Smooth muscle cell (in vitro differentiated cells): ENCODE results near the gene TFRC. TPM values are rescaled to one million over a fixed set of nuclear protein-coding genes. Genes with fewer than 3 reads are reported as not detected.

Experiments used
- DNase-seq: peaks from one replicate; lab custom pipeline; 2025; ENCODE audit not compliant: unreplicated experiment; lab: John Stamatoyannopoulos, UW
- H2AFZ ChIP-seq: fragments of 200-600 bp; sonication (generic); 2 replicates; pipeline ENCODE4 v1.6.0; 2016; ENCODE audit warnings: antibody characterized with exemption, low read depth, mild to moderate bottlenecking
- H3F3A ChIP-seq: fragments of 200-600 bp; sonication (generic); 2 replicates; pipeline ENCODE4 v1.6.0; 2017; ENCODE audit warnings: antibody characterized with exemption, low read depth
- H3K27ac ChIP-seq: fragments of 200-600 bp; sonication (generic); 2 replicates; pipeline ENCODE4 v1.5.1; 2016; ENCODE audit warnings: low read depth, mild to moderate bottlenecking
- H3K27me3 ChIP-seq: fragments of 200-600 bp; sonication (generic); 2 replicates; pipeline ENCODE4 v1.6.1; 2016; ENCODE audit warnings: low read depth, mild to moderate bottlenecking
- H3K36me3 ChIP-seq: fragments of 200-600 bp; sonication (generic); 2 replicates; pipeline ENCODE4 v1.5.1; 2016; ENCODE audit warnings: low read depth
- H3K4me1 ChIP-seq: fragments of 200-600 bp; sonication (generic); 2 replicates; pipeline ENCODE4 v1.5.1; 2016; ENCODE audit warnings: low read depth
- H3K4me2 ChIP-seq: fragments of 200-600 bp; sonication (generic); 2 replicates; pipeline ENCODE4 v1.6.0; 2016; ENCODE audit warnings: mild to moderate bottlenecking
- H3K4me3 ChIP-seq: fragments of 200-600 bp; sonication (generic); 2 replicates; pipeline ENCODE4 v1.5.1; 2016; ENCODE audit warnings: mild to moderate bottlenecking
- H3K79me2 ChIP-seq: fragments of 200-600 bp; sonication (generic); 2 replicates; pipeline ENCODE4 v1.6.0; 2016; ENCODE audit warnings: low read depth, mild to moderate bottlenecking
- H3K9ac ChIP-seq: fragments of 200-600 bp; sonication (generic); 2 replicates; pipeline ENCODE4 v1.6.0; 2016; ENCODE audit warnings: low read depth
- H3K9me3 ChIP-seq: fragments of 200-600 bp; sonication (generic); replicated peaks from 2 replicates; pipeline ENCODE4 v1.5.1; 2016; ENCODE audit warnings: low read depth
- H4K20me1 ChIP-seq: fragments of 200-600 bp; sonication (generic); 2 replicates; pipeline ENCODE4 v1.6.0; 2016; ENCODE audit warnings: low read depth
- CTCF ChIP-seq: fragments of 200-600 bp; sonication (generic); IDR thresholded peaks from 2 replicates; pipeline ENCODE4 v1.5.1; 2017; ENCODE audit warnings: borderline replicate concordance, mild to moderate bottlenecking, antibody characterized with exemption; ENCODE audit not compliant: insufficient read depth, poor library complexity, severe bottlenecking
- WGBS: methylation state at CpG from one replicate; pipeline ENCODE4 v1.1.7; 2016; ENCODE audit warnings: low lambda C conversion rate; 5-methylcytosine and 5-hydroxymethylcytosine counted together
- polyA plus RNA-seq: library from polyadenylated mRNA; unstranded; fragments of >200 nt; fragmentation: Nextera tagmentation; extraction: Ambion mirVana; gene quantifications from 2 replicates; pipeline ENCODE4 v1.2.1, GENCODE V29; 2016
- total RNA-seq: library from RNA; depleted of rRNA; stranded (reverse); fragments of >200 nt; gene quantifications from 2 replicates; pipeline ENCODE4 v1.2.3, GENCODE V29; 2014

Gene TFRC
- total and polyA plus RNA-seq, 2 experiments from 2014 or later: 22.1 to 39.0 TPM

- no peak for TF ChIP-seq CTCF
- Histone ChIP-seq H2AFZ (no peak overlapping the region), H3K79me2 (no peaks in the 10 kb centered on the region), H3K27me3 (no peaks in the 10 kb centered on the region), H3K9ac (no peak overlapping the region), H3K27ac (no peak overlapping the region), H3K36me3 (no peaks in the 10 kb centered on the region), H3K9me3 (no peaks in the 10 kb centered on the region), H4K20me1 (no peaks in the 10 kb centered on the region), H3K4me2 (peak overlapping the region; percentile 21), H3K4me3 (no peak overlapping the region), H3F3A (no peaks in the 10 kb centered on the region), H3K4me1 (no peaks in the 10 kb centered on the region)
- WGBS: 33% methylated on average over 2 of the region's 2 CpGs
- no peak for DNase-seq
These were observed 65.4 kb downstream of the TFRC start for GRCh38 chr3:196016485-196016884.

GRCh38 chr3:196016059-196016458 lies 65.8 kb downstream of the TFRC start:
- H3K9me3 ChIP-seq: no peaks in the 10 kb centered on the region
- no peak for TF ChIP-seq CTCF
- H3K27ac ChIP-seq: no peak overlapping the region
- no peaks in the 10 kb centered on the region for H3K36me3 ChIP-seq
- no peak overlapping the region for H2AFZ ChIP-seq
- H3K4me3 ChIP-seq: no peak overlapping the region
- H3K79me2 ChIP-seq: no peaks in the 10 kb centered on the region
- 94% methylated on average over 1 of the region's 1 CpG for WGBS
- H4K20me1 ChIP-seq: no peaks in the 10 kb centered on the region
- H3K4me2 ChIP-seq: peak overlapping the region; percentile 21
- peaks cover 2% of the 10 kb centered on the region for H3K27me3 ChIP-seq
- no peaks in the 10 kb centered on the region for H3K4me1 ChIP-seq
- no peaks in the 10 kb centered on the region for H3F3A ChIP-seq
- no peak for DNase-seq
- no peak overlapping the region for H3K9ac ChIP-seq

GRCh38 chr3:196013587-196014487 lies 68.1 kb downstream of the TFRC start:
- H3K27me3 ChIP-seq: peaks cover 4% of the 10 kb centered on the region
- no peak for TF ChIP-seq CTCF
- no peak overlapping the region for H3K9ac ChIP-seq
- DNase-seq: no peak
- no peaks in the 10 kb centered on the region for H3K79me2 ChIP-seq
- H3K4me1 ChIP-seq: no peaks in the 10 kb centered on the region
- no peak overlapping the region for H2AFZ ChIP-seq
- H3K36me3 ChIP-seq: no peaks in the 10 kb centered on the region
- WGBS: 91% methylated on average over 11 of the region's 15 CpGs
- no peaks in the 10 kb centered on the region for H3K9me3 ChIP-seq
- H3K27ac ChIP-seq: no peak overlapping the region
- H4K20me1 ChIP-seq: no peaks in the 10 kb centered on the region
- H3K4me3 ChIP-seq: no peak overlapping the region
- no peaks in the 10 kb centered on the region for H3F3A ChIP-seq
- no peak overlapping the region for H3K4me2 ChIP-seq
